HG03139 (cell line): ENCODE measurements around the gene SPDL1.

Source experiments
- ATAC-seq: cut with Tn5 transposase; IDR thresholded peaks from one replicate; pipeline ENCODE4 v1.9.1; 2021; ENCODE audit not compliant: unreplicated experiment

SPDL1 gene

GRCh38 chr5:169629847-169630548, 46.4 kb downstream of the SPDL1 start:
- ATAC-seq: no peak

DNA sequence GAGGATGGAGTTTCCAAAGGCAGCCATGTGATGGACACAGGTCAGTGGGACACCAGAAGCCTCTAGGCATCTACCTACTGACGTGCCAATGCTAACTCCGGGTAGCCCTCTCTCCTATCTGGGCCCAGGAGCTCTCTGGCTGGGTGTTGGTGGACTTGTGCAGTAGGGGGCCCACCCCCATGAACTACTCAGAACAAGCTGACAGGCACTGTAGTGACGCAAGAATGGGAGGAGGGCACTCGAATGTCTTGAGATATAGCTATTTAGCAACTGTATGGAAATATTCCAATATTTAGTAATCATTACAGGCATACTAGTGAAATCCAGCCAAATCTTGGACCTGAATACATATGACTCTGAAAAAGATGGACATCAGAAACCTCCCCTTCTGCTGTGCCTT, 47.8 kb downstream of the SPDL1 start:
- ATAC-seq: no peak

- ATAC-seq: no peak
These were observed 49.4 kb downstream of the SPDL1 start for GRCh38 chr5:169632946-169633345.

DNA sequence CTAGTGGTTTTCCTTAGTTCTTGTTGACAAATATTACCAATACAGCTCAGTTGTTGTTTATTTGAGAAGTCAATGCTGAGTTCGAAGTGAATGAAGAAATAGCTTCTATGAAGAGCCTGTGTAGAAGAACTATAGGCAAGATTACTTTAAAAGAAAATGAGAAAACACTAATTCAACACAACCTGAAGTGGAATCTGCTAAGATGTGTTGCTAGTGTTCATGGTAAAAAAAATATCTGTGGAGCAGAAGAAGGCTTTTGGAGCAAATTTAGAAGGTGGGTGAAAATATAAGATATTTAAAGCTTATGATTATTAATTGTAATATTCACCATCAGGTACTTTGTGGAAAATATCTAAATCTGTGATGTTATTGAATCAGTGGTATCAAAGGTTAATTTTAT, 51.0 kb downstream of the SPDL1 start:
- ATAC-seq: no peak

DNA sequence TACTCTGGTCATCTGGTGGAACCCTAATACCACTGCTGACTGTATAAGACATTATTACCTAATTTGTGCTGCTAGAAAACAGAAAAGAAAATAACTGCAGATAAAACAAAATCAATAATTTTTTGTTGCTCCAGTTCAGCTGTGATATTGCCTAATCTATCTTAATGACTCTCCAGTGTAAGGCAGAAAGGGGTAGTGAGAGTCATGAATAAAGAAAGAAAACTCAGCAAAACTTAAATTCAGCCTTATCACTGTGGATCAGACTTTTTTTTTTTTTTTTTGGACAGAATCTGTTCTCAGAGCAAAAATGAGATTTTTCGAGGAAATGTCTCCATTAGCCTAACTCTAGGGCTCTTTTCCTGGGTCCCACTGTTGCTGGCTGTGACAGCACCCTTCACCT, 52.4 kb downstream of the SPDL1 start:
- no peak for ATAC-seq

- ATAC-seq: no peak
These were observed 53.0 kb downstream of the SPDL1 start for GRCh38 chr5:169636477-169637084.

DNA sequence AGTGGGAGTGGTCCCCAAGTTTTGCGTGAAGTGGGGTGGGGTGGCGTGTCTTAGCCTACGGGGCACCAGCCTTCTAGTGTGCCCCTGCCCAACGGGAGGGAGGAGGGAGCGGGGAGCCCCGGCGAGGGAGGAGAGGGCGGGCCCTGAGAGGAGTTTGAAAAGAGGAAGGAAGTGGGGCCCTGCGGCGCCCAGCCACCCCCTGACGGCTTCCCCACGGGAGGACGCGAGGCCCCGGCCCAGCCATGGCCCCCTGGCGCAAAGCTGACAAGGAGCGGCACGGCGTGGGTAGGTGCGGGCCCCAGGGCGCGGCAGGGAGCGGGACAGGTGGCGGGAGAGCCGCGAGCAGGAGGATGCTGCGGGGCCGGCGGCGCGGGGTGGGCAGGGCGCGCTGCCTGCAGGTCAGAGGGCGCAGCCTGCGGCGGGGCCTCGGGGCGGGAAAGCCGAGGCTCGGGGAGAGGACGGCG, 53.5 kb downstream of the SPDL1 start, which contains the start of gene DOCK2:
TSS of gene DOCK2 (plus strand) at position 191 of the 464 bp plus-strand sequence. CDS start at position 243, 52 bp downstream.
- peak; percentile 93 for ATAC-seq

- ATAC-seq: peak; percentile 51
These were observed 54.1 kb downstream of the SPDL1 start for GRCh38 chr5:169637549-169638121.

GRCh38 chr5:169641253-169641652, 57.7 kb downstream of the SPDL1 start:
- ATAC-seq: no peak

GRCh38 chr5:169646856-169647255, 63.3 kb downstream of the SPDL1 start:
- ATAC-seq: no peak

DNA sequence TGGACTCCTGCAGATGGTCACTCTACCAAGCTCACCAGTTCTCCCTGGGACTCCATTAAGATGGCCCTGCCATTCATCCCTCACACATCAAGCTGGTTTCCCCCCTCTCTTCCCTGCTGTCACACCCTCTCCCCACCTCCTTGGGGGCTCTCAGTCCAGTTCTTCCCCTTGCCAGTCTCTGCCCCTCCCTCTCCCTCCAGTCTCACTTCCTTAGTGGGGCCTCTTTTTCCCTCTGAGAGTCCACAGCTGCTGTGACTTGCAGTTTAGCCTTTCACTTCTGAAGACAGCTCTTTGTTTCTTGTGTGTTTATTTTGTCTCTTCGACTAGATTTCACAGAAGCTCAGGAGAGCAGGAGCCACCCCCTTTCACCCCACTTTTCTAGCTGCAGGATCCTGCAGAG, 64.0 kb downstream of the SPDL1 start:
- peak; percentile 51 for ATAC-seq

DNA sequence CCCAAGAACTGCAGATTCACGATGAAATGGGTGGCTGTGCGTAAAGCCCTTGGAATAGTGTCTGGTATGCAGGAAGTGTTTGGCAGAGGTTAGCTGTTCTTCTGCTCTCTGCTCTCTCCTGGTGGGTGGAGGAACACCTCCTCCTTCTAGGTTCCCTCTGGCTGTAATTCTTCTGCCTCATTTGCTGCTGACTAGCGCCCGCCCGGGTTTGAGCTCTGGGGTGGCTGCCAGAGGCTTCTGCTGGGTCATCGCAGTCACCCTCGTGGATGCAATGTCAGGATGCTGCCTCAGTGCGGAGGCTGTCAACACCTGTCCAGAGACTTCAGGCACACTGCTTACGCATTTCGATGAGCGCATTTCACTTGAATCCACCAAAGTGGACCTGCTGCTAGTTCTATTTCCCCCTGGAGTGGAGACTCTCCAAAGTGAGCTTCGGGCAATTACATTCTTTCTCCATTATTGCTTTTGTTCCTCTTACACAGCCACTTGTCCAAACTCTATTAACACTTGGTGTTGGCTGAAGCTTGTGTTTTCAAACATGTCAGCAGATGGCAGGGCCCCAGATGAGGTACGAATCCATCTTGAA, 65.2 kb downstream of the SPDL1 start:
- no peak for ATAC-seq

- ATAC-seq: no peak
These were observed 65.9 kb downstream of the SPDL1 start for GRCh38 chr5:169649486-169649885.

GRCh38 chr5:169650701-169651331, 67.2 kb downstream of the SPDL1 start:
- peak; percentile 44 for ATAC-seq

- ATAC-seq: no peak
These were observed 68.0 kb downstream of the SPDL1 start for GRCh38 chr5:169651526-169651925.

GRCh38 chr5:169652057-169652456, 68.5 kb downstream of the SPDL1 start:
- ATAC-seq: no peak

GRCh38 chr5:169653091-169653490, 69.5 kb downstream of the SPDL1 start:
- no peak for ATAC-seq
